Measurements from ENCODE around the gene FOXJ3. TPM values are rescaled to one million over a fixed set of nuclear protein-coding genes. Genes with fewer than 3 reads are reported as not detected.

The FOXJ3 gene
- total RNA-seq, 1 donor: 34.5 TPM

GRCh38 chr1:42191319-42191718 is 143.7 kb downstream of the FOXJ3 start:
- no peak for TF ChIP-seq CTCF (IDR thresholded peaks at IDR 0.05; ENCODE audit: insufficient read depth, low read depth, low read length)
- no peak for DNase-seq (ENCODE audit: low read depth)

GRCh38 chr1:42189931-42190853 is 144.8 kb downstream of the FOXJ3 start:
- TF ChIP-seq CTCF (IDR thresholded peaks at IDR 0.05; ENCODE audit: insufficient read depth, low read depth, low read length): no peak
- no peak overlapping the region for H3K4me3 ChIP-seq (ENCODE audit: low read depth, low read length)
- no peak for DNase-seq (ENCODE audit: low read depth)

More at GRCh38 chr1:42191319-42191718, 143.7 kb downstream of the FOXJ3 start:
- H3K4me3 ChIP-seq (ENCODE audit: low read depth, low read length): no peak overlapping the region

GRCh38 chr1:42186152-42186551 is 148.9 kb downstream of the FOXJ3 start:
- DNase-seq (ENCODE audit: low read depth): no peak
- H3K4me3 ChIP-seq (ENCODE audit: low read depth, low read length): no peak overlapping the region
- TF ChIP-seq CTCF (IDR thresholded peaks at IDR 0.05; ENCODE audit: insufficient read depth, low read depth, low read length): no peak

- DNase-seq (ENCODE audit: low read depth): no peak
- no peak overlapping the region for H3K4me3 ChIP-seq (ENCODE audit: low read depth, low read length)
- no peak for TF ChIP-seq CTCF (IDR thresholded peaks at IDR 0.05; ENCODE audit: insufficient read depth, low read depth, low read length)
Measured at GRCh38 chr1:42184616-42185015, 150.4 kb downstream of the FOXJ3 start.

- DNase-seq (ENCODE audit: low read depth): no peak
- H3K4me3 ChIP-seq (ENCODE audit: low read depth, low read length): no peak overlapping the region
- TF ChIP-seq CTCF (IDR thresholded peaks at IDR 0.05; ENCODE audit: insufficient read depth, low read depth, low read length): no peak
Measured at GRCh38 chr1:42183957-42184268, 151.1 kb downstream of the FOXJ3 start.

- TF ChIP-seq CTCF (IDR thresholded peaks at IDR 0.05; ENCODE audit: insufficient read depth, low read depth, low read length): no peak
- no peak for DNase-seq (ENCODE audit: low read depth)
- H3K4me3 ChIP-seq (ENCODE audit: low read depth, low read length): no peak overlapping the region
Measured at GRCh38 chr1:42183210-42183956, 151.7 kb downstream of the FOXJ3 start.

Data from fibroblast of villous mesenchyme (primary cell).